ENCODE results near the gene GRIN1.

The GRIN1 gene

DNA sequence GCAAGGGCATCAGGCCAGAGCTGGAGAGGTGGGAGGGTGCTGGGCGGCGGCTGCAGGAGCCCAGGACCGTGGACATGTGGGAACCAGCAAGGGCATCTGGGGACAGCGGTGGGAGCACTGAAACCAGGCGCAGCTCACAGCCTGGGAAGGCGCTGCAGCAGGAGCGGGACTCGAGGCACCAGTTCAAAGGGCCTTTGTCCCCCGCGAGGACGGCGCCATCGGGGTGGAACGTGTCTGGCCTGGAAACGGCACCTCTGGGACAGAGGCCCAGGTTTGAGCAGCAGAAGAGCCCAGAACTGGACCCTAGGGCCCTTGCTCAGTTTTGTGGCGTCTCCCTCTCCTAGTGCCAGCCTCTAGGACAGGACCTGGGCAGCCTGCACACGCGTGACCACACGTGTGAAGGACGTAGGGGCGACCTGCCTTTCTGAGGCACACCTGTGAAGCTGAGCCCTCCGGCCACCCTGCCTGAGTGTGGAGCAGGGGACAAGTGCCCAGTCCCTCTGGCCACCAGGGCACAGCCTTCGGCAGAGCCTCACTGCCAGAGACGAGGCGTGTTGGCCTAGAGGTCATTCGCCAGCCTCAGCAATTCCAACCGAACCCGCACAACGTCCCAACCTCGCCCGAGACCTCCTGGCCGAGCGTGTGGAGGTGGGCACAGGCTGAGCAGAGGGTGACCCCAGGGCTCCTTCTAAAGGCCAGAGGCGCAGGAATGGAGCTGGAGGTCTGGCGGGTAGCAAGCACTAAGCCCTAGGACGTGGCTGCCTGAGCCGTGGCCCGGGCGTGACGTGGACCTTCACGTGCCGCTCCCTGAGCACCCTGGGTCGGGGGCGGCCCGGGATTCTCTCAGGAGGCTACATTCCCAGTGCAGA, 35.1 kb downstream of the GRIN1 start:
- Histone ChIP-seq H2AK5ac (ENCODE audit: low read depth, low read length) (peak overlapping the region; percentile 25), H3K4me1 (ENCODE audit: control insufficient read depth in 2 of 2, insufficient read depth in 1 of 2, low read depth in 1 of 2, low read length in 2 of 2) (peaks cover 6 to 7% of the 10 kb centered on the region in 2 donors), H4K8ac (ENCODE audit: low read depth, low read length) (no peak overlapping the region), H3K27me3 (ENCODE audit: control insufficient read depth in 3 of 3, insufficient read depth in 3 of 3, low read depth in 1 of 3, low read length in 3 of 3) (peaks cover 6 to 43% (median 34%) of the 10 kb centered on the region in 3 experiments), H3K36me3 (replicated peaks in 1 of 2; ENCODE audit: control insufficient read depth in 2 of 2, insufficient read depth in 2 of 2, low read length in 2 of 2) (peaks cover 3 to 10% of the 10 kb centered on the region in 2 donors), H4K91ac (ENCODE audit: low read depth, low read length, poor library complexity) (no peak overlapping the region), H3K4me2 (ENCODE audit: insufficient read depth, low read length, poor library complexity, severe bottlenecking) (no peak overlapping the region), H3K79me1 (ENCODE audit: low read depth, low read length) (peaks cover 2% of the 10 kb centered on the region), H3K4me3 (ENCODE audit: low read length in 2 of 2) (no peak overlapping the region), H2AFZ (ENCODE audit: low read length) (no peak overlapping the region), H3K9ac (ENCODE audit: low read depth, low read length, poor library complexity) (peak overlapping the region; percentile 24), H3K14ac (ENCODE audit: low read length) (no peak overlapping the region), H3K18ac (ENCODE audit: low read length) (no peak overlapping the region), H3K27ac (replicated peaks; ENCODE audit: low read length) (no peak overlapping the region), H2BK15ac (ENCODE audit: low read length) (peak overlapping the region; percentile 15), H2BK5ac (ENCODE audit: low read length) (no peak overlapping the region), H3K4ac (ENCODE audit: low read length) (no peak overlapping the region), H3K23ac (ENCODE audit: low read depth, low read length, poor library complexity) (peak overlapping the region; percentile 76), H3K9me3 (replicated peaks in 1 of 2; ENCODE audit: control insufficient read depth in 2 of 2, insufficient read depth in 1 of 2, low read depth in 1 of 2, low read length in 2 of 2) (peaks cover 0 to 2% of the 10 kb centered on the region in 2 donors), H2BK120ac (ENCODE audit: low read depth, low read length) (no peak overlapping the region), H2BK12ac (ENCODE audit: low read length) (no peak overlapping the region)
- no peak for DNase-seq (ENCODE audit: low spot score)
- WGBS, 2 donors (ENCODE audit: extremely low coverage in 2 of 2, insufficient read length in 2 of 2, insufficient replicate concordance in 1 of 2), result no CpG with 5 or more reads among the region's 45 CpGs

DNA sequence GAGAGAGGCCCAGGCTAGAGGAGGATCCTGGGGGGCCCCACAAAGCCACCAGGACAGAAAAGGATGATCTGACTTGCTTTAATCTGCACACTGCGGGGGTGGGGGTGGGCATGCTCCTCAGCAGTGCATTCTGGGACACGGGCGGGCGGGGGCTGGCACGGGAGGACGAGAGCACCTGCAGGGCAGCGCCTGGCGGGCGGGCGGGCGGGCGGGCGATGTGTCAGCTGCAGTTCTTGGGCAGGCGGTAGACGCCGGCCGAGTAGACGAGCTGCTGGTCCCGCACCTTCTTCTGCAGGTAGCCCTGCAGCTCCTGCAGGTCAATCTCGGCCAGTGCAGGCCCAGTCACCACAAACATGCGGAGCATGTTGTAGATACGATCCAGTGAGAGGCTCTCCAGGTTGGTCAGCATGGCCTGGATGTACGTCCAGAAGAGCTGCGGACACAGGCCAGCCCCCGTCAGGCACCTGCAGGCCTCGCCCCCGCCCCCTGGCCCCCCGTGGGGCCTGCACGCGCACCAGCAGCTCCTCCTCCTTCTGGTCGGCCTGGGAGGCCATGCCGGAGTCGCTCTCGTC, 35.9 kb downstream of the GRIN1 start:
- Histone ChIP-seq H3K9me3 (replicated peaks in 1 of 2; ENCODE audit: control insufficient read depth in 2 of 2, insufficient read depth in 1 of 2, low read depth in 1 of 2, low read length in 2 of 2) (peaks cover 0 to 2% of the 10 kb centered on the region in 2 donors), H3K27me3 (ENCODE audit: control insufficient read depth in 3 of 3, insufficient read depth in 3 of 3, low read depth in 1 of 3, low read length in 3 of 3) (peaks cover 4 to 35% (median 28%) of the 10 kb centered on the region in 3 experiments), H3K4ac (ENCODE audit: low read length) (no peak overlapping the region), H2BK120ac (ENCODE audit: low read depth, low read length) (no peak overlapping the region), H2AK5ac (ENCODE audit: low read depth, low read length) (no peak overlapping the region), H3K79me1 (ENCODE audit: low read depth, low read length) (peaks cover 2% of the 10 kb centered on the region), H3K4me2 (ENCODE audit: insufficient read depth, low read length, poor library complexity, severe bottlenecking) (no peak overlapping the region), H3K23ac (ENCODE audit: low read depth, low read length, poor library complexity) (no peak overlapping the region), H2BK12ac (ENCODE audit: low read length) (peak overlapping the region; percentile 41), H3K4me1 (ENCODE audit: control insufficient read depth in 2 of 2, insufficient read depth in 1 of 2, low read depth in 1 of 2, low read length in 2 of 2) (peaks cover 0 to 7% of the 10 kb centered on the region in 2 donors), H3K27ac (replicated peaks; ENCODE audit: low read length) (no peak overlapping the region), H3K9ac (ENCODE audit: low read depth, low read length, poor library complexity) (peak overlapping the region; percentile 70), H2BK15ac (ENCODE audit: low read length) (no peak overlapping the region), H4K8ac (ENCODE audit: low read depth, low read length) (no peak overlapping the region), H2BK5ac (ENCODE audit: low read length) (no peak overlapping the region), H3K18ac (ENCODE audit: low read length) (peak overlapping the region; percentile 87), H3K14ac (ENCODE audit: low read length) (peak overlapping the region; percentile 21), H3K36me3 (replicated peaks in 1 of 2; ENCODE audit: control insufficient read depth in 2 of 2, insufficient read depth in 2 of 2, low read length in 2 of 2) (peaks cover 3 to 17% of the 10 kb centered on the region in 2 donors), H4K91ac (ENCODE audit: low read depth, low read length, poor library complexity) (no peak overlapping the region), H3K4me3 (ENCODE audit: low read length in 2 of 2) (no peak overlapping the region), H2AFZ (ENCODE audit: low read length) (no peak overlapping the region)
- DNase-seq (ENCODE audit: low spot score), result no peak
- no CpG with 5 or more reads among the region's 34 CpGs for WGBS, 2 donors (ENCODE audit: extremely low coverage in 2 of 2, insufficient read length in 2 of 2, insufficient replicate concordance in 1 of 2)

DNA sequence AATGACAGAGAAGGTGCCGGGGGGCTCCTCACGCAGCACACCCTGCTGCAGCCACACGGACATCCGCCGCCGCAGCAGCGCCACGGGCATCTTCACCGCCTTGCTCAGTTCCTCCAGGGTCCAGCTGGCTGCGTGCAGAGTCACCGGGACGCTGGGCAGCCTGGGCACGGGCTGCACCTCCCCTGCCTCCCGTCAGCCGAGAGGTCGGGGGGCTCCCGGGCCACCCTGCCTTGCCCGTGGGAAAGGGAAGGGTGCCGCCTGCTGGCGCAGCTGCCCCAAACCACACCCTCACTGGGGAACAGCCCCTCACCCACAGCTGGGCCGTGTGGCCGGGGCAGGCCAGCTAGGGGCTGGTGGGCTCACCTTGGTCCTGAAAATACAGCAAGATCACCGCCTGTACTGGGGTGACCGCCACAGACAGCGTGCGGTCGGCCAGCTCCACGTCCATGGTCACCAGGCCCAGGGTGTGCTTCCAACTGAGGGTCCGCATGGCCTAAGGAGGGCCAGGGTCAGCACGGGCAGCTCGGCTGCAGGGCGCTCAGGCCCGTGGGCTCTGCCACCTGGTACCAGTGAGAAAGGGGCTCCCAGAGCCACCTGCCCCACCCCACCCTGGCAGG, 36.5 kb downstream of the GRIN1 start:
- peak overlapping the region; percentile 21 for H3K14ac ChIP-seq (ENCODE audit: low read length)
- H3K27ac ChIP-seq (replicated peaks; ENCODE audit: low read length), result no peak overlapping the region
- no peak overlapping the region for H2BK120ac ChIP-seq (ENCODE audit: low read depth, low read length)
- no peak overlapping the region for H3K4me3 ChIP-seq (ENCODE audit: low read length in 2 of 2)
- peak overlapping the region; percentile 82 for H4K8ac ChIP-seq (ENCODE audit: low read depth, low read length)
- H2BK5ac ChIP-seq (ENCODE audit: low read length), result peak overlapping the region; percentile 66
- peak overlapping the region; percentile 70 for H3K9ac ChIP-seq (ENCODE audit: low read depth, low read length, poor library complexity)
- peak overlapping the region; percentile 92 for H3K23ac ChIP-seq (ENCODE audit: low read depth, low read length, poor library complexity)
- no peaks in the 10 kb centered on the region for H3K9me3 ChIP-seq (replicated peaks in 1 of 2; ENCODE audit: control insufficient read depth in 2 of 2, insufficient read depth in 1 of 2, low read depth in 1 of 2, low read length in 2 of 2)
- no peak for DNase-seq (ENCODE audit: low spot score)
- H3K18ac ChIP-seq (ENCODE audit: low read length), result peak overlapping the region; percentile 87
- peaks cover 4 to 23% of the 10 kb centered on the region in 2 donors for H3K36me3 ChIP-seq (replicated peaks in 1 of 2; ENCODE audit: control insufficient read depth in 2 of 2, insufficient read depth in 2 of 2, low read length in 2 of 2)
- peaks cover 0 to 5% of the 10 kb centered on the region in 2 donors for H3K4me1 ChIP-seq (ENCODE audit: control insufficient read depth in 2 of 2, insufficient read depth in 1 of 2, low read depth in 1 of 2, low read length in 2 of 2)
- H3K4ac ChIP-seq (ENCODE audit: low read length), result no peak overlapping the region
- H2AK5ac ChIP-seq (ENCODE audit: low read depth, low read length), result no peak overlapping the region
- H2AFZ ChIP-seq (ENCODE audit: low read length), result no peak overlapping the region
- H2BK15ac ChIP-seq (ENCODE audit: low read length), result no peak overlapping the region
- no CpG with 5 or more reads among the region's 33 CpGs for WGBS, 2 donors (ENCODE audit: extremely low coverage in 2 of 2, insufficient read length in 2 of 2, insufficient replicate concordance in 1 of 2)
- H3K27me3 ChIP-seq (ENCODE audit: control insufficient read depth in 3 of 3, insufficient read depth in 3 of 3, low read depth in 1 of 3, low read length in 3 of 3), result peaks cover 0 to 29% (median 21%) of the 10 kb centered on the region in 3 experiments
- peaks cover 2% of the 10 kb centered on the region for H3K79me1 ChIP-seq (ENCODE audit: low read depth, low read length)
- H3K4me2 ChIP-seq (ENCODE audit: insufficient read depth, low read length, poor library complexity, severe bottlenecking), result no peak overlapping the region
- H4K91ac ChIP-seq (ENCODE audit: low read depth, low read length, poor library complexity), result no peak overlapping the region
- peak overlapping the region; percentile 73 for H2BK12ac ChIP-seq (ENCODE audit: low read length)

Measured in neuronal stem cell (in vitro differentiated cells).